Measurements from ENCODE around the gene MTMR1. TPM values are rescaled to one million over a fixed set of nuclear protein-coding genes. Genes with fewer than 3 reads are reported as not detected.

The MTMR1 gene
- total RNA-seq, 1 experiment from 2014 or later = 14.1 TPM

DNA sequence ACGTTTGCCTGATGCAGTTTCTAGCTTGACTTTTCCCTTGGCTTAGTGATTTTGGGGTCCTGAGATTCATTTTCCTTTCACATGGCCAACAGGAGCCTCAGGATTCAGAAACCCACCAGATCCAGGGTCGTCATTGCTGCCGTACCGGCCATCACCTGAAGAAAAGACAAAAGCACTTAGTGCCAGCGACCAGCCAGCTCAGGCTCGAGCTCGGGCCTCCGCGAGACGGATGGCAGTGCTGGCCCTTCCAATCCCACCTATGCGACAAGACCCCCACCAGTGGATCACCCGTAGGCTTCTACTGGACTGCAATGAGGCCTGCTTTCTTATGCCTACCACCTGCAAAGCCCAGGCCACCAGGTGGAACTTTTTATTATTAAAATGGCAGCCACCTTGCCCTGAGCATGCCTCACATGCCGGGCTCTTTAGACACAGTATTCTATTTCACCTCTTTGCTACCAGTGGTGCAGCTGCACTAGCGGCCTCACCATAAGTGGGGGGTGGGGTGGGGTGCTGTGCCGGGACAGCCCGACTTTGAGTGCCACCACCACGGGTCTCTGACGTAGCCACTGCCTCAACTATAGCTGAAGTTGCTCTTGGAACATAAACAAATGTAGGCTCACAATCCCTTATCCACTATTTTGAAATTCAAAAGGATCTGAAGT, 84.3 kb downstream of the MTMR1 start:
- DNase-seq (ENCODE audit: low read depth) = no peak

DNA sequence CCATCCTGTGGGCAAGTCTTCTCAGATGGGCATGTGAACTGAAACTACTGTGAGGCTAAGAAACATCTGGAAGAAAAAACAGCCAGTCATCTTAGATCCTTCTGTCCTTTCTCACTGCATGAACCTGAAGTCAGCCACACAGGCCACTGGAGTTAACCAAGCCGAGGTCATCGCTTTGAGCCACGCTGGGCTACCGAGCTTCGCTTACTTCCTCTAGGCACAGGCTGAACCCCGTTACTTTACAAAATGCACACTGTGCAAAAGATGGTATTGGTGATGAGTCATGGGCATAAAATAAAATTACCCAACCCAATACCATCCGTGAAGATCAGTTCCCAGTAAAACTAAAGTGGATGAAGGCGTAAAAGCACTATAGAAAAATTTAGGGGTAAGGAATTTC, 86.2 kb downstream of the MTMR1 start:
- no peak for DNase-seq (ENCODE audit: low read depth)

DNA sequence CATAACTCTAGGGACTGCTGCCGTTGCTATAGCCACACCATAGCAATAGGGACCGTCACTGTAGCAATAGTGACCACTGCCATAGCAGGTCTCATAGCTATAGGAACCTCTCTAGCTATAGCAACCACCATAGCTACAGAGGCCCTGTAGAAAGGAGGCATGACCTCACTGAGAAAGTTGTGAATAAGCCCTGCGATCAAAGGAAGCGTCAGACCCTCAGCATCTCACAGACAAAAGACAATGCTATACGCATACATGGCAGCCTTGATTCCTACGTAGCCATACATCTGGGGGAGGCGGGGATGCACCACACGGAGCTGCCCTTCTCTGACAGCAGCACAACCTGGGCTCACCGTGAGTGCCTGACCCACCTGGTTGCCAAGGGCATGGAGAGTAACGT, 88.5 kb downstream of the MTMR1 start:
- no peak for DNase-seq (ENCODE audit: low read depth)

DNA sequence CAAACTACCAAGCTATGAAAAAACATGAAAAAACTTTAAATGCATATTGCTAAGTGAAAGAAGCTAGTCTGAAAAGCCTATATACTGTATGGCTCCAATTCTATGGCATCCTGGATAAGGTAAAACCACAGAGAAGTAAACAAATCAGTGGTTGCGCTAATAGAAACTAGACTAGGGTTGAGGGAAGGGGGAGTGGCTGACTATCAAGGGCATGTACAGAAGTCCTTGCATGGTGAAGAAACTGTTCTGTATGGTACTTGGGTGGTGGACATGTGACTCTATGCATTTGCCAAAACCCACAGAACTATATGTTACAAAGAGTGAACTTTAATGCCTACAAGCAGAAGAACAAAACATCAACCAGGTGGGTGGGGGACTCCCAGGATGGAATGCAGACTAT, 96.8 kb downstream of the MTMR1 start:
- no peak for DNase-seq (ENCODE audit: low read depth)

DNA sequence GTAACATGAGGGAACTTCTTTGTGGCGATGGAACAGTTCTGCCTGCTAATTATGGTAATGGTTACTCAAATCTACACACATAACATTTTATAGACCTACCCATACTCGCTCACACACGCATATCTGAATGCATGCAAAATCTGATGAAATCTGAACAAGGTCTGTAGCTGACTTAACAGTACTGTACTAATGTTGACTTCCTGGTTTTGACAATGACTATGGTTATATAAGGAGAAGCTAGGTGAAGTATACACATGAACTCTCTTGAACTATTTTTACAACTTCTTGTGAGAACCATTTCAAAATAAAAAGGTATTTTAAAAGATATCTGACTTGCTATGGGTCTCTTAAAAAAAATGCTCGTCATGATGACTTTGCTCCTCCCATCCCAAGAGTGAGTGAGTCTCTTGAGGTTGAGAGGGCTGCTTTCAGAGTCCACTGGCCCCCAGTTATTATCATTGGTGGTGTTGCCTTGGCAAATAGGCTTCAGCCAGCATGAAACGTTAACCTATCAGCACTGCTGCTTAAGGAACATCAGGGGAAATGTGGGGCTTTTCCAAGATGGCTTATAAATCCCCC, 99.8 kb downstream of the MTMR1 start:
- DNase-seq (ENCODE audit: low read depth) = no peak

DNA sequence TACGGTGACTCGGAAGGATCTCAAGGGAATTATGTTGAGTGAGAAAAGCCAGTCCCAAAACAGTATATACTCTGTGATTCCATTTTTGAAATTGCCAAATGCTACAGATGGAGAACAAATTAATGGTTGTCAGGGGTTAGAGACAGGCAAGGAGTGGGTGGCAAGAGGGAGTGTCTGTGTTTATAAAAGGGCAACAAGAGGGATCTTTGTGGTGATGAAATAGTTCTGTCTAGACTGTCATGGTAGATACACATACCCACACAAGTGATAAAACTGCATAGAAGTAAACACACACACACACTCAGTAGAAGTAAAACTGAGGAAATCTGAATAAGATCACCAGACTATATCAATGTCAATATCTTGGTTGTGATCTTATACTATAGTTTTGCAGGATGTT, 112.5 kb downstream of the MTMR1 start:
- no peak for DNase-seq (ENCODE audit: low read depth)

DNA sequence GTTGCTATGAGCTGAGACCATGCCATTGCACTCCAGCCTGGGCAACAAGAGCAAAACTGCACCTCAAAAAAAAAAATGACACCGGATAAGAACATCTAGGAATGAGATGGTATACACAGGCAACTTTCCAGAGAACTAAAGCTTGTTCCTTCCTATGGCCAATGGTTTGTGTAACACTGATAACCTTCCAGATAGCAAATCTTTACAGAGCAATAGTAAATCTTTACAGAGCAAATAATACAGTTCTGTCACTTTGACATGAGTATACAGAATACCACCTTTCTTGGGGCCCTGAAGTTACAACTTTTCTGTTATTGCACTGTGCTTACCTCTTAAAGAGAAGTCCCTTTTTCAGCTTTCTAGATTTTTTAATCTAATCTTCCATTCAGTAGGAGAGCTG, 113.6 kb downstream of the MTMR1 start:
- no peak for DNase-seq (ENCODE audit: low read depth)

DNA sequence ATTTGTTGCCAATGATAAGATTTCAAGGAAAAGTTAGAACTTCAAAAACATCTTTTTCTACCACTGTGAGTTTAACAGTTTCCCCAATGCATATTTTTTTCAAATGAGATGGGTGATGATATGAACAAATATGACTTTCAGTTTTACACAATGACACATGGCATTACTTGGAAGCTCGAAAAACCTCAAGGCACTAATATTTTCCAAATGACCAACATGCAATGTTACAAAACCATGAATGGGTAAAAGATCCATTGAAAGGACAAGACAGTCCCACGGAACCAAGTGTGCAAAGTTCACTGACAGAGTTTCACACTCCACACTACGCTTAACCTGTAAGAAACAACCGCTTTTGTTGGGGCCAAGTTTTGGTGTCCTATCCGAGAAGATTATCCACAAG, 120.7 kb downstream of the MTMR1 start:
- peak; percentile 10 for DNase-seq (ENCODE audit: low read depth)

Other genes starting within 250 kb of the MTMR1 start
- gene MTM1, start 124.8 kb upstream of the MTMR1 start, total RNA-seq (2014; rRNA removed) = 7.6 and 10.2 TPM in 2 replicates
- gene CD99L2, start 205.3 kb downstream of the MTMR1 start, total RNA-seq (2014; rRNA removed) = 46.2 and 49.6 TPM in 2 replicates